ENCODE data around the gene PPIE.

DNA sequence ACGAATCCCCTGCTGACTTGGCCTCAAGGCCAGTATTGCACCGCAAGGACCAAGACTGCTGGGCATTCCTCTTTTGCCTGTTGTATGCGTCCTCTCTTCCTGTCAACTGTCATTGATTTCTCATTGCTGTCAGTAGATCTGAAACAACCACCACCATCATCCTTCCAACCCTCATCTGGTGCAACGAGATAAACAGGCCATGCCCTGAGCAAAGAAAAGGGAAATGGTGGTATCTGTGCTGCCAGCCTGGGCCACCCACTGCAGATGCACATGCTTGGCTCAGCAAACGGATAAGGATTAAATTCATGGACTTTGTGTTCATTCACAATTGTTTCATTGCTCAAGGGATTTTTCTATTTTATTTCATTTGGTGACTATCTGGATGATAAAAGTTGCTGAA is 18.8 kb downstream of the PPIE start:
- TF ChIP-seq, protein P1, sequence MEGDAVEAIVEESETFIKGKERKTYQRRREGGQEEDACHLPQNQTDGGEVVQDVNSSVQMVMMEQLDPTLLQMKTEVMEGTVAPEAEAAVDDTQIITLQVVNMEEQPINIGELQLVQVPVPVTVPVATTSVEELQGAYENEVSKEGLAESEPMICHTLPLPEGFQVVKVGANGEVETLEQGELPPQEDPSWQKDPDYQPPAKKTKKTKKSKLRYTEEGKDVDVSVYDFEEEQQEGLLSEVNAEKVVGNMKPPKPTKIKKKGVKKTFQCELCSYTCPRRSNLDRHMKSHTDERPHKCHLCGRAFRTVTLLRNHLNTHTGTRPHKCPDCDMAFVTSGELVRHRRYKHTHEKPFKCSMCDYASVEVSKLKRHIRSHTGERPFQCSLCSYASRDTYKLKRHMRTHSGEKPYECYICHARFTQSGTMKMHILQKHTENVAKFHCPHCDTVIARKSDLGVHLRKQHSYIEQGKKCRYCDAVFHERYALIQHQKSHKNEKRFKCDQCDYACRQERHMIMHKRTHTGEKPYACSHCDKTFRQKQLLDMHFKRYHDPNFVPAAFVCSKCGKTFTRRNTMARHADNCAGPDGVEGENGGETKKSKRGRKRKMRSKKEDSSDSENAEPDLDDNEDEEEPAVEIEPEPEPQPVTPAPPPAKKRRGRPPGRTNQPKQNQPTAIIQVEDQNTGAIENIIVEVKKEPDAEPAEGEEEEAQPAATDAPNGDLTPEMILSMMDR (optimal IDR thresholded peaks at IDR 0.05 in 1 of 3, IDR thresholded peaks at IDR 0.05 in 1 of 3, conservative IDR thresholded peaks at IDR 0.05 in 1 of 3; ENCODE audit: extremely low read depth in 1 of 3, insufficient read depth in 2 of 3, low read length in 3 of 3): no peak
- TF ChIP-seq EZH2 (IDR thresholded peaks at IDR 0.05; ENCODE audit: low read length): no peak
